C4-2B (cell line): ENCODE results near the gene SOX2.

Experiments
- H3K27ac ChIP-seq: fragments of 450-650 bp; 2 replicates; pipeline ENCODE4 v1.5.1; 2017
- ZFX ChIP-seq: fragments of 450-650 bp; IDR thresholded peaks from 2 replicates; pipeline ENCODE4 v1.6.1; 2017
- TF ChIP-seq, protein P1 (sequence below): fragments of 450-650 bp; conservative IDR thresholded peaks from 2 replicates; pipeline ENCODE4 v1.5.1; 2017; ENCODE audit warnings: mild to moderate bottlenecking

The SOX2 gene

DNA sequence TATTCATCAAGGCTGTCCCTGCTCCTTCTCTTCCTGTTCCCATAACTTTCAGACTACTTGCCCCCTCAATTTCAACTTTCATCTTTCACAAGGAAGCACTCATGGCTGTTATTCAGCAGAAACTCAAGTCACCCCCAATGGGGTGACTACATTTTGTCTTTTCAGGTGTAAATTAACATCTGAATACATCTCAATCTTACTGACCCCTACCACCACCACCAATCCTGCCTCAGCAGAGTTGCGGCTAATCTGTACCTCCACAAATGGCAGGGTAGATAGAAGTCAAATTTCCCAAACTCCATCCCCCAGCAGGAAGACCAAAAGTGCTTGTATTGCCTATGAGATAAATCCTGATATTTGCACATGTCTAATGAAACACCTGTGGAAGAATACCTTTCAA lies 19.2 kb downstream of the SOX2 start:
- H3K27ac ChIP-seq: no peak overlapping the region
- TF ChIP-seq, protein P1, sequence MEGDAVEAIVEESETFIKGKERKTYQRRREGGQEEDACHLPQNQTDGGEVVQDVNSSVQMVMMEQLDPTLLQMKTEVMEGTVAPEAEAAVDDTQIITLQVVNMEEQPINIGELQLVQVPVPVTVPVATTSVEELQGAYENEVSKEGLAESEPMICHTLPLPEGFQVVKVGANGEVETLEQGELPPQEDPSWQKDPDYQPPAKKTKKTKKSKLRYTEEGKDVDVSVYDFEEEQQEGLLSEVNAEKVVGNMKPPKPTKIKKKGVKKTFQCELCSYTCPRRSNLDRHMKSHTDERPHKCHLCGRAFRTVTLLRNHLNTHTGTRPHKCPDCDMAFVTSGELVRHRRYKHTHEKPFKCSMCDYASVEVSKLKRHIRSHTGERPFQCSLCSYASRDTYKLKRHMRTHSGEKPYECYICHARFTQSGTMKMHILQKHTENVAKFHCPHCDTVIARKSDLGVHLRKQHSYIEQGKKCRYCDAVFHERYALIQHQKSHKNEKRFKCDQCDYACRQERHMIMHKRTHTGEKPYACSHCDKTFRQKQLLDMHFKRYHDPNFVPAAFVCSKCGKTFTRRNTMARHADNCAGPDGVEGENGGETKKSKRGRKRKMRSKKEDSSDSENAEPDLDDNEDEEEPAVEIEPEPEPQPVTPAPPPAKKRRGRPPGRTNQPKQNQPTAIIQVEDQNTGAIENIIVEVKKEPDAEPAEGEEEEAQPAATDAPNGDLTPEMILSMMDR: no peak
- no peak for TF ChIP-seq ZFX

GRCh38 chr3:181735911-181736310 lies 24.2 kb downstream of the SOX2 start:
- TF ChIP-seq, protein P1: no peak
- TF ChIP-seq ZFX: no peak
- no peak overlapping the region for H3K27ac ChIP-seq

DNA sequence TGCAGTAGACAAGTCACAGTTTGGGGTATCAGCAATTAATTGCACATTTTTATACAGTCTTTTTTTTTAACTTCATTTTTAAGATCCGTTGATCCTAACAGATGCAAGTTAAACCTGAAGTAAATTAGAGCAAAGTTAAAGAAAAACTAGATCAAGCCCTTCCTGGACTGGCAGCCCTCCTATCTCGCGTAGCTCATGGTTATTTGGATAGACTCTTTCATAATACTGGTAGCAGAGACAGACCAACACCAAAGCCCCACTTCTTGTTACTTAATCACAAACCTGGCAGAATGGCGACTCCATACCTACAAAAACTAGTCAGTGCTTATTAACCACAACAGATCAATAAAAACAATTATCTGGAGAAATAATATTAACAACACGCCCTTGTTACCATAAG lies 26.8 kb downstream of the SOX2 start:
- TF ChIP-seq, protein P1: no peak
- no peak for TF ChIP-seq ZFX
- no peak overlapping the region for H3K27ac ChIP-seq

- no peak for TF ChIP-seq ZFX
- TF ChIP-seq, protein P1: no peak
- no peak overlapping the region for H3K27ac ChIP-seq
Measured at GRCh38 chr3:181739628-181740027, 27.9 kb downstream of the SOX2 start.

GRCh38 chr3:181741417-181741816 lies 29.7 kb downstream of the SOX2 start:
- TF ChIP-seq, protein P1: no peak
- TF ChIP-seq ZFX: no peak
- H3K27ac ChIP-seq: no peak overlapping the region

DNA sequence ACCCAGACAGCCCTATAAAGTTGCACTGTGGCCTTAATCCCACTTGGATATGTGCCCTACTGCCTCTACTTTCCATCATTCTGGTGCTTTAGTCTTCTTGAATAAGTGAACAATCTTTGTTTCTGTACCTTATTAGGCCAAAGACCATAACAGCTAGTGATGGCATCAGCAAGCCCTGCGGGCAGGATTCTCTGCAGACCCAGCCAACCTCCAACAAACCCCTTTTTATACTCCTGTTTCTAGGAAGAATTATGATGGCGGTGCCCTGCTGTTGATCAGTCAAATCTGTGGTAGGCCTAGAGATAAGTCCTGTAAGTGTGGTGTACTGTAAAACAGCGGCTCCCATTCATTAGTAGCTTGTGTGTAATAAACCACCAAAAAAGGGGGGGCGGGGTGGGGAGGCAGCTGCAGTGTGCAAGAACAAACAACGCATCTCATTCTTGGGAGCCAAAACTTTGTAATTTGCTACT lies 40.5 kb downstream of the SOX2 start:
- no peak overlapping the region for H3K27ac ChIP-seq
- TF ChIP-seq, protein P1: no peak
- TF ChIP-seq ZFX: no peak

DNA sequence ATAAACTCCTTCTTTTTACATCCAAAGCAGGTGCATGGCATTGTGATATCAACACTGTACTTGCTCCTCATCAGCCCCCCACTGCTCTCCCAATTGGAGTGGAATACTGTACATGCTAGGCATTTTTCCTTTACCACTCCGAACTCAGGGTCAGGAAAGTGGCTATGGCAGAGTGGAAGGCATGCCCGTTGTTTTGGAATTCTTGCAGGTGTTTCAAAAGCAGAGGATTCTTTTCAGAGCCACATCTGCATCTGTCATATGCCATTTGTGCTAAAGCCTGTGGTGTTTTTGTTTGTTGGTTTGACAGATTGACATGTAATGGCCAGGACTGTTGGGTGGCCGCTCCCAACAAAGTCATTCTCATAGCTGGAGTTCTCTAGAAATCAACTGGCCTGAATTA lies 41.7 kb downstream of the SOX2 start:
- TF ChIP-seq, protein P1: no peak
- no peak for TF ChIP-seq ZFX
- H3K27ac ChIP-seq: no peak overlapping the region
